GM19193 (cell line): ENCODE data around the gene CBX4.

Experiments
- POLR2A ChIP-seq: IDR thresholded peaks from 4 replicates; pipeline ENCODE4 v1.6.1; 2011; ENCODE audit not compliant: insufficient read depth, insufficient read length; ENCODE audit errors: extremely low read depth

Gene CBX4

GRCh38 chr17:79800325-79801155 is 38.7 kb downstream of the CBX4 start:
- TF ChIP-seq POLR2A: no peak

GRCh38 chr17:79799538-79800324 is 39.5 kb downstream of the CBX4 start:
- no peak for TF ChIP-seq POLR2A

- no peak for TF ChIP-seq POLR2A
Observed at GRCh38 chr17:79799174-79799537, 40.1 kb downstream of the CBX4 start.

- TF ChIP-seq POLR2A: no peak
Observed at GRCh38 chr17:79798299-79799173, 40.7 kb downstream of the CBX4 start.

GRCh38 chr17:79797492-79798298 is 41.5 kb downstream of the CBX4 start:
- no peak for TF ChIP-seq POLR2A

- TF ChIP-seq POLR2A: peak; percentile 51
Observed at GRCh38 chr17:79796763-79797491, 42.3 kb downstream of the CBX4 start, which contains the start of gene CBX8. Gene CBX8 (minus strand): TSS chr17:79797077. CDS start chr17:79796998, 79 bp downstream.

GRCh38 chr17:79796444-79796762 is 42.8 kb downstream of the CBX4 start:
- TF ChIP-seq POLR2A: no peak

GRCh38 chr17:79795795-79796443 is 43.3 kb downstream of the CBX4 start:
- no peak for TF ChIP-seq POLR2A

- no peak for TF ChIP-seq POLR2A
Observed at GRCh38 chr17:79794659-79795511, 44.4 kb downstream of the CBX4 start.

- no peak for TF ChIP-seq POLR2A
Observed at GRCh38 chr17:79793924-79794304, 45.3 kb downstream of the CBX4 start.

GRCh38 chr17:79792984-79793923 is 46.0 kb downstream of the CBX4 start:
- no peak for TF ChIP-seq POLR2A
